Nephron progenitor cell (in vitro differentiated cells): ENCODE data around the gene ZNF385B.

Experiments
- DNase-seq: peaks from one replicate; pipeline ENCODE4 v3.0.0; 2021
- H3K27ac Mint-ChIP-seq: 2 replicates; pipeline ENCODE4 v1.8.0; 2021; ENCODE audit warnings: mild to moderate bottlenecking, moderate library complexity, mixed read lengths
- H3K27me3 Mint-ChIP-seq: 2 replicates; pipeline ENCODE4 v1.8.0; 2021; ENCODE audit warnings: mild to moderate bottlenecking, low read depth, mixed read lengths; ENCODE audit not compliant: poor library complexity
- H3K36me3 Mint-ChIP-seq: 2 replicates; pipeline ENCODE4 v1.8.0; 2021; ENCODE audit warnings: low read depth, mixed read lengths
- H3K4me1 Mint-ChIP-seq: 2 replicates; pipeline ENCODE4 v1.8.0; 2021; ENCODE audit warnings: mixed read lengths
- H3K4me3 Mint-ChIP-seq: 2 replicates; pipeline ENCODE4 v1.8.0; 2021; ENCODE audit warnings: mild to moderate bottlenecking, moderate library complexity, mixed read lengths
- H3K9me3 Mint-ChIP-seq: 2 replicates; pipeline ENCODE4 v1.8.0; 2021; ENCODE audit warnings: mild to moderate bottlenecking, moderate library complexity, mixed read lengths
- TF ChIP-seq, protein P1 (sequence below): fragments of 200-600 bp; sonication (generic); IDR thresholded peaks from 2 replicates; pipeline ENCODE4 v1.5.0; 2021; ENCODE audit warnings: antibody characterized with exemption

Gene ZNF385B

DNA sequence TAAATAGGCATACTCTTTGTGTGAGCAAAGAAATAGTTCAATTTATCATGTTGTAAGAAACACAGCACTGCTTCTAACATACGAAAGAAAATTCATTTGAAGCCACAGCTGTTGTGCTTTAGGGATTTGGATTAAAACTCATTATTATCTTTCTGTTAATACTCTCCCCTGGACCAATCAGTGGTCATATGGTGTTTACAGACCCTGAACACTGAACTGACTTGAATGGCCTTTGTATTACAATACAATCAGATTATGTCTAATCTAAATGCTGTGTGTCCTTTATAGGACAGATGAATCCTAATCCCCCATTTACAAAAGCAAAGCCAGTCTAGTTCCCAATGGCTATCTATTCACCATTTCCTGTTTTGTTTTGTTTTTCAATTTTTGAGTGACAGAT lies 36.5 kb downstream of the ZNF385B start:
- Mint-ChIP-seq H3K4me1 (no peaks in the 10 kb centered on the region), H3K36me3 (no peaks in the 10 kb centered on the region), H3K4me3 (no peak overlapping the region), H3K9me3 (no peaks in the 10 kb centered on the region), H3K27me3 (no peaks in the 10 kb centered on the region), H3K27ac (no peak overlapping the region)
- TF ChIP-seq, protein P1, sequence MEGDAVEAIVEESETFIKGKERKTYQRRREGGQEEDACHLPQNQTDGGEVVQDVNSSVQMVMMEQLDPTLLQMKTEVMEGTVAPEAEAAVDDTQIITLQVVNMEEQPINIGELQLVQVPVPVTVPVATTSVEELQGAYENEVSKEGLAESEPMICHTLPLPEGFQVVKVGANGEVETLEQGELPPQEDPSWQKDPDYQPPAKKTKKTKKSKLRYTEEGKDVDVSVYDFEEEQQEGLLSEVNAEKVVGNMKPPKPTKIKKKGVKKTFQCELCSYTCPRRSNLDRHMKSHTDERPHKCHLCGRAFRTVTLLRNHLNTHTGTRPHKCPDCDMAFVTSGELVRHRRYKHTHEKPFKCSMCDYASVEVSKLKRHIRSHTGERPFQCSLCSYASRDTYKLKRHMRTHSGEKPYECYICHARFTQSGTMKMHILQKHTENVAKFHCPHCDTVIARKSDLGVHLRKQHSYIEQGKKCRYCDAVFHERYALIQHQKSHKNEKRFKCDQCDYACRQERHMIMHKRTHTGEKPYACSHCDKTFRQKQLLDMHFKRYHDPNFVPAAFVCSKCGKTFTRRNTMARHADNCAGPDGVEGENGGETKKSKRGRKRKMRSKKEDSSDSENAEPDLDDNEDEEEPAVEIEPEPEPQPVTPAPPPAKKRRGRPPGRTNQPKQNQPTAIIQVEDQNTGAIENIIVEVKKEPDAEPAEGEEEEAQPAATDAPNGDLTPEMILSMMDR, result no peak
- DNase-seq, result no peak

DNA sequence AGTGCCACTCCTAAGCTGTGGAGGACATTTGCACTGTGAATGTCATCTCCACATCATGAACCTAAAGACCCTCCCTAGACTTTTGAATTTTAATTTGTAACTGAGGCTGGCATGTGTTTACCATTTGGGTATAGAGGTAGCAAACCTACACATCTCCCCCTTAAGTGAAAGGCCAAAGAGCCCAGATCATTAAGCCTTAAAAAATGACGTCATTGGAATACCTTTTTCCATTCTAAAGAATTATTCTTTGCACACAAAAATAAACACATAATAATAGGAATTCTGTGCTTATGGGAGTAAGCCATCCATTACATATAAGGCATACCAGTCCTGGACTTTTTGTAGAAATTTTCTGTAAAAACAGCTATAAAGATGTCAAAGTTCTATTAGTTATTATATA lies 38.9 kb downstream of the ZNF385B start:
- Mint-ChIP-seq H3K4me3 (no peak overlapping the region), H3K27me3 (no peaks in the 10 kb centered on the region), H3K36me3 (no peaks in the 10 kb centered on the region), H3K4me1 (peaks cover 5% of the 10 kb centered on the region), H3K27ac (no peak overlapping the region), H3K9me3 (no peaks in the 10 kb centered on the region)
- TF ChIP-seq, protein P1, result no peak
- DNase-seq, result no peak

DNA sequence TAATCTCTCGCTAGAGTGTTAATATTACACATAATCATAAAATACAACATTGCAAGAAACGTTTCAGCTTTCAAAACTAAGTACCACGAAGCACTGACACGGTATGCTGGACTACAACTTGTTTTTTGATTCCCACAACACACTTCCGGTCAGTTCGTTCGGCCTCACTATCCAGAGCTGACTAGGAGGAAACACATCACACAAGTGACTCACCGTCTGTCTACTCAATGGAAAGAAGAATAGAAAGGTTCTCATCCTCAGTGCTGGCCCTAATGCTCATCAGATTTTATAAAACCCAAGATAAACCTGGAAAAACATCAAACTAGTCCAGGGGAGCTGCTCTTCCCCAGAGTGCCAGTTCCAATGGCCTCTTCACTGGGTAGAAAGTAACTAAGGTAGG lies 42.9 kb downstream of the ZNF385B start:
- Mint-ChIP-seq H3K4me3 (no peak overlapping the region), H3K36me3 (no peaks in the 10 kb centered on the region), H3K9me3 (no peaks in the 10 kb centered on the region), H3K27ac (no peak overlapping the region), H3K4me1 (peaks cover 10% of the 10 kb centered on the region), H3K27me3 (no peaks in the 10 kb centered on the region)
- TF ChIP-seq, protein P1, result no peak
- no peak for DNase-seq

DNA sequence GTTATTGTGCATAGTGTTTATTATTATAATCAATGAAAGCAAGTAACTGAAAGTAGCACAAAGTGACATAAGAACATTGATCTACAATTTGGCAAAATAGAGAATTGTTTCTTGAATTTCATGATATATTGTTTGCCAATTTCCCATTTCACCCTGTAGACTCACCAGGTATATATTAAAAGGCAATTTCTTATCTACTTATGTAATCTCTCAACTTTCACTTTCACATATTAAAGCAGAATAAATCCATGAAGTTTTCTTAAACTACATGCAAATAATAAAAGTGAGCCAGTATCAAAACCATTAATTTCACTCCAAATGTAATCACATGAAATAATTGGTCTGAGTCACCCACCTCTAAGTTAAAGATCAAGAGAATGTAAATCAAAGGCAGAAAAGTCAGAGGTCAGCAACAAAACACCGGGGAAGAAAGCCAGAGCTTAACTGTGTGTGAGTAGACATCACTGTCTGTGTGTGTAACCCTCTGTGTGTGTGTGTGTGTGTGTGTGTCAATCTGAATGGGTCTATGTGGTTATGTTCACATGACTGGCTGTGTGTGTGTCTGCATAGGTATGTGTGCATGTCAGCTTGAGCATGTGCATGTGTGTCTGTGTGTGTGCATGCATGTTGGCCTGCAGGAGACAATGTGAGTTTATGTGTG lies 44.1 kb downstream of the ZNF385B start:
- Mint-ChIP-seq H3K36me3 (no peaks in the 10 kb centered on the region), H3K4me1 (peaks cover 10% of the 10 kb centered on the region), H3K4me3 (no peak overlapping the region), H3K27ac (no peak overlapping the region), H3K27me3 (no peaks in the 10 kb centered on the region), H3K9me3 (no peaks in the 10 kb centered on the region)
- TF ChIP-seq, protein P1, result no peak
- DNase-seq, result no peak

DNA sequence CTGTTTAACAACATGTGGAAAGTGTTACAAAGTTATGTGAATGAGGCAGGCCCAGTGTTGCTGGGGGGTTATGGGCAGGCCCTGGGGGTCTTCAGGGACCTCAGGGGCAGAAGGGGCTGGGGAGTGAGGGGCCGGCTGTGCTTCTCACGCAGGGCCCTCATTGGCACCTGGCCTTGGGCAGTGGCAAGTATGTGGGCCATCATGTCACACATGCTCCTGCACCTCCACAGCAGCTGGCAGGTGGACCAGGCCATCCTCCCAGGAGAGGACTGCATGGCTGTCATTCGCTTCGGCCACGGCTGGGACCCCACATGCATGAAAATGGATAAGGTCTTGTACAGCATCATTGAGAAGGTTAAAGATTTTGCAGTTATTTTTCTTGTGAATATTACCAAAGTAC lies 47.4 kb downstream of the ZNF385B start:
- H3K27me3 Mint-ChIP-seq, result no peaks in the 10 kb centered on the region
- TF ChIP-seq, protein P1, result no peak
- DNase-seq, result no peak
- no peak overlapping the region for H3K4me3 Mint-ChIP-seq
- H3K4me1 Mint-ChIP-seq, result peaks cover 10% of the 10 kb centered on the region
- H3K36me3 Mint-ChIP-seq, result peaks cover 5% of the 10 kb centered on the region
- H3K27ac Mint-ChIP-seq, result no peak overlapping the region
- H3K9me3 Mint-ChIP-seq, result peaks cover 13% of the 10 kb centered on the region

DNA sequence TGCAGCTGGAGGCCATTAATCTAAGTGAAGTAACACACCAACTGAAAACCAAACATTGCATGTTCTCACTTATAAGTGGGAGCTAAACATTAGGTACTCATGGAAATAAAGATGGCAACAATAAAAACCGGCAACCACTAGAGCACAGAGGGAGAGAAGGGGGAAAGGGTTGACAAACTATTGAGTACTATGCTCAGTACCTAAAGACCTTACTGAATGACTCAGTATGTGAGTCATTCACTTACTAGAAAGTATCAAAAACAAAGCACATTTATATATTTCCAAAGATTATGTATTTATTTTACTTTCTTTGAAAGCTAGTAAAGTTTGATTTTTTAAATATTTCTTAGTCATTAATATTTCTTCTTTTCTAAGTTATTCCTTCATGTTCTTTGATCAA lies 48.9 kb downstream of the ZNF385B start:
- Mint-ChIP-seq H3K27me3 (no peaks in the 10 kb centered on the region), H3K36me3 (peaks cover 5% of the 10 kb centered on the region), H3K4me1 (peaks cover 4% of the 10 kb centered on the region), H3K27ac (no peak overlapping the region), H3K4me3 (no peak overlapping the region), H3K9me3 (peaks cover 13% of the 10 kb centered on the region)
- no peak for DNase-seq
- TF ChIP-seq, protein P1, result no peak
